T-helper 2 cell treated with Interferon-gamma antibody and Interleukin-4, amounts not matched to agents 100 ng/mL and 5 ng/mL, for 36 hours (primary cell): Measurements from ENCODE around the gene CXCR1. TPM values are rescaled to one million over a fixed set of nuclear protein-coding genes. Genes with fewer than 3 reads are reported as not detected.
"Not testable (repeated sequence)": the region's sequence is repeated elsewhere in the genome, so short reads cannot be mapped to it uniquely, and the experiment has no call there.

ENCODE experiments used
- intact Hi-C: fragments of 100-400 bp; cut with micrococcal nuclease; formaldehyde crosslinking; loops from one replicate; pipeline ENCODE4 v1.15.1; 2023
- total RNA-seq: library from RNA; stranded (reverse); gene quantifications from 2 replicates; pipeline ENCODE4 v1.2.3, GENCODE V29; 2022

CXCR1 gene
- total RNA-seq, 1 donor from 2014 or later: 2.0 TPM

- intact Hi-C loops: loop anchor here (5.0 to 10.0 kb wide), 2 partner anchors 49 to 83 kb away; partner anchors contain the start of gene ARPC2
These were observed 1.3 kb upstream of the CXCR1 start for GRCh38 chr2:218168016-218168415.

- intact Hi-C loops: loop anchor here (10.0 kb wide), 1 partner anchor 78 kb away; no protein-coding TSS in a partner anchor
These were observed 3.9 kb downstream of the CXCR1 start for GRCh38 chr2:218162814-218163213.

DNA sequence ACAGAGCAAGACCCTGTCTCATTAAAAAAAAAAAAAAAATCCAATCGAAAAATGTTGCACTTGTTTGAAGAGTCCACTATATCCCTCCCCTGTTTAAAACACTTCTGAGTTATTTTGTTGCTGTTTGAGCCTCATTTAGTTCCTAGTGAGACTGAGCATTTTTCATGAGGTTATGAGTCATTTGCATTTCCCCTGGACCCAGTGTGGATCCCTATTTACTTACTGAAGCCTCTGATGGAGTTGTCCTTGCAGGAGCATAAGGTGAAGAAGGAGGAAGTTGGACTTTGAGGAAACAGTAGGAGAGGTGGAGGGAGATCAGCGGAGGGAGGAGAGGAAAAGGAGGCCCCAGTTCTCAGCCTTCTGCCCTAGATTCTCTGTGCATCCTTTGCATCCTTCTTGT lies 5.1 kb downstream of the CXCR1 start:
- intact Hi-C loops: loop anchor here (10.0 kb wide), 1 partner anchor 77 kb away; no protein-coding TSS in a partner anchor

GRCh38 chr2:218155953-218156479 lies 10.7 kb downstream of the CXCR1 start:
- intact Hi-C loops: no loop called here

DNA sequence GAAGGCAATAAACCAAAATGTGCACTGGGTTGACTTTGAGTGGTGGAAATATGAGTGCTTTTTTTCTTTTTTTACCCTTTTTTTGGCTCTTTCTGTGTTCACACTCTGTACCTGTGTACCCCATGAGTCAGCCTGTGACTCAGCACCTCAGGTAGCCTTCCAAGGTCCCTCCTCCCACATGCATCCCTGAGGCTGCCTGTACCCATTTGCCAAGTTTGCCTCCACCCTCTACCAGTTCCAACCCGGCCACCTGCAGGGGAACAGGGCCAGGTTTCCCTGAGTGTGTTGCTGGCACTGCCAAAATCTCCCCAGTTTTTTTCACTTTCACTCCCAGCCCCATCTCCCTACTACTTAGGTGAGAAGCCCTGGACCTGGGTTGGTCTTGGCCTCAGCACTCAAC lies 14.0 kb downstream of the CXCR1 start:
- intact Hi-C loops: no loop called here

GRCh38 chr2:218152172-218152571 lies 14.6 kb downstream of the CXCR1 start:
- intact Hi-C loops: no loop called here

DNA sequence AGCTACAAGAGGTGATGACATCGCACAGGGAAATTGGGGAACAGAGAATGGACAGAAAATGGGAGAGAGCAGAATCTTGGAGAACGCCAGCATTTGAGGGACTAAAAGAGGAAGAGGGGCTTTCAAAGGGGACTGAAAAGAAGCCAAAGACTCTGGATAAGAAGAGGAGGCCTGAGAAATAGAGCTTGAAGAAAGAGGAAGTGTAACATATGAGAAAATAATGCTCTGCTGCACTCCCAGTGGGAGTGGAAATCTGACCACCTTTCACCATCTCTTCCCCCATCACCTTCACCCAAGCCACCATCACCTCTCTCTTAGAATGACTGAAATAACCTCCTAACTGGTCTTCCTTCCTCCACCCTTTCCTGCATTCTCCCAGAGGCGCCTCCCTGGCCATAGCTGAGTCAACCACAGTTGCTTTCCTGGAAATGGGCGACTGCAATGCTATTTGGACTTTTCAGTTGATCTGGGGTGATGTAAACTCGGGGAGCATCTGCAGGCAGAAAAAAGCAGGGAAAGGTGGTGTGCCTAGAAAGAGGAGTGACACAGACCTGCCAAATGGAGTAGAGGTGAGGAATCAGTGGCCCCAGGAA lies 16.8 kb downstream of the CXCR1 start:
- intact Hi-C loops: no loop called here

GRCh38 chr2:218149098-218149497 lies 17.7 kb downstream of the CXCR1 start:
- intact Hi-C loops: no loop called here

DNA sequence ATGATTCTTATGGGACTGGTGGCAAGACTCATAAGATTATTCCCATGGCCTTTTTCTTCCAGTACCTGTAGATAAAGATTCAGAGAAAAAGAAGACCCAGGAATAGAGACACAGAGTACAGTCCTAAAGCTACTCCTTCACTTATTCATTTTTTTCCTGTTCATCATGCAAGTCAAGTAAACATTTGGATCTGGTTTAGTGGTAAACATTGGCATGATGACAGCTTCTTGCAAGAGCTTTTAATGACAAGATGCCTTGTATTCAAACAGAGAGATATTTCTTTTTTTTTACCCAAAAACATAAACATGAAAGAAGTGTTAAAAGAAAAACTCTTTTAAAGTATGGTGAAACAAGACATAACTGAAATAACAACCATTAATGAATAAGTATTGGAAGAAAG lies 20.7 kb downstream of the CXCR1 start:
- intact Hi-C loops: no loop called here

DNA sequence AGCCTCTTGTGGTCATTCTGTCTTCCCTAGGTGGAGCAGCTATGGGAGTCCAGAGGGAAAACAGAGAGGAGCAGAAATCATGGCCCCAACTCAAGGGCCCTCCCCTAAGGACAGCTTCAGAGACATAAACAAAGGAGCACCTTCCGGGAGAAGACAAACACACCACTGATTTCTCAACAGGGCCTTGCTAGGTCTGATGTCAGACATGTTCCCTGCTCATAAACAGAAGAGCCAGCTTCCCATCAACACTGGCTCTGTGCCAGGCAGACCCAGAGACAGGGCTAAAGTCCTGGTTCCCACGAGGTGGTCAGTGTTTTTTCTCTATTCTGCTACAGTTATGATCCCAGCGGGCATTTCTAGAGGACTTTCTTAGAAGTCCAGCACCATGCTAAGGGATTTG lies 21.6 kb downstream of the CXCR1 start:
- intact Hi-C loops: no loop called here

- intact Hi-C loops: no loop called here
These were observed 28.7 kb downstream of the CXCR1 start for GRCh38 chr2:218138047-218138446.

DNA sequence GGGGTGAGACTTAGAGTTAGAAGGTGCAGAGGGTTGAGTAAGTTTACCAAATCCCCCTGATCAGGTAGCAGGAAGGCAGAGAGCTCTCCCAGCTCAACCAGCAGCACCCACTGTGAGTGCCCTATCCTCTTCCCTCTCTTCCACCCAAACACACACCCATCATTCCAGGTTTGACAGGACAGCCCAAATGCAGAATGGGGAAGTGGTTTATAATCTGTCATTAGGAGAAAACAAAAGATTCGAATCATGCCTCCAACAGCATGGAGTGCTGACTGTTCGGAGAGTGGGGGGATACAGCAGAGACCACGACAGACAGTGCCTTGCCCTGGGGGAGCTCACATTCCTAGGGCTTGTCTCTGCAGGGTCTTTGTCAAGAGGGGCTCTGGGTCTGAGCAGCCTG lies 29.2 kb downstream of the CXCR1 start:
- intact Hi-C loops: no loop called here

GRCh38 chr2:218130822-218131221 lies 35.9 kb downstream of the CXCR1 start:
- intact Hi-C loops: no loop called here

DNA sequence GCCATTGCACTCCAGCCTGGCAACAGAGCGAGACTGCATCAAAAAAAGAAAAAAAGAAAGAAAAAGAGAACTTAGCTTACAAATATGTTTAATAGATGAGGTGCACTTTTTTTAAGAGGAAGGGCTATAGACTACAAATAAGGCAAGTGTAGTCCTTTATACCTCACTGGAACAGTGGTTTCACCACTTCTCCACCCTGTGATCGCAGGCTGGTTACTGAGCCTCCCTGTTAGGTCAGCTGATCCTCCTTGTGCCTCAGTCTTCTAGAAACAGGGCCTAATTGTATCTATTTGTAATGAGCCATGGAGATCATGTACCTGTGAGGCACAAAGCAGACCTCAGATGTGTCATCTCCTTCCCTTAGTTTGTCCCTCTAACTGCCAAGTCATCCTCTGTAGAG lies 36.4 kb downstream of the CXCR1 start:
- intact Hi-C loops: no loop called here

DNA sequence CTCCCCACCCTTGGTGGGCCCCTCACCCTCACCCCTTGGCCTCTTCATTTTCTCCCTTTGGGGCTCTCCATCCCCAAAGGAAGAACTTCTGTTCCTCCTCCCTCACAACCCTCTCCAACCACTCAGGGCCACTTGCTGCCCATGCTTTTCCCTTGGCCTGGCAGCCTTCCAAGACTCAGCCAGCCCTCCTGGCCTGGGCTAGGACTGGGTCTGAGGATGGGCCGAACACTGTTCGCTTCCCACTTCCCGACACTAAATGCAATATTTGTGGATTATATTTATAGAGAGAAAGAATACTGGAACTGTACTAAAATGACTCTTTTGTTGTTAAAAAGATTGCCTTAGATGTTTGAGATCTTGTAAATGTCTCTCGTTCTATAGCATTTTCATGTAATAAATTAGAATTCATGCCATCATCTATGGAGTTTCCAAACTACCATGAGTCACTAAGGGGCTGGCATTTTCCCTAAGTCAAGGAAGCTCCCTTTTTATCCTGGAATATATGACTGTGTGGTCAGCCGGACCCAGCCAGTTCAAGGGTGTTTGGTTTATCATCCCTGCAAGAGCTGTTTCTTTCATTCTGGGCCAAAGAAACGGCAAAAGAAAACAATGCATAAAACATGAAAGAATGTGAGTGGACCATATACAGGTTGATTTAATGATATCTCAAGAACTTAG lies 37.2 kb downstream of the CXCR1 start:
- intact Hi-C loops: no loop called here

DNA sequence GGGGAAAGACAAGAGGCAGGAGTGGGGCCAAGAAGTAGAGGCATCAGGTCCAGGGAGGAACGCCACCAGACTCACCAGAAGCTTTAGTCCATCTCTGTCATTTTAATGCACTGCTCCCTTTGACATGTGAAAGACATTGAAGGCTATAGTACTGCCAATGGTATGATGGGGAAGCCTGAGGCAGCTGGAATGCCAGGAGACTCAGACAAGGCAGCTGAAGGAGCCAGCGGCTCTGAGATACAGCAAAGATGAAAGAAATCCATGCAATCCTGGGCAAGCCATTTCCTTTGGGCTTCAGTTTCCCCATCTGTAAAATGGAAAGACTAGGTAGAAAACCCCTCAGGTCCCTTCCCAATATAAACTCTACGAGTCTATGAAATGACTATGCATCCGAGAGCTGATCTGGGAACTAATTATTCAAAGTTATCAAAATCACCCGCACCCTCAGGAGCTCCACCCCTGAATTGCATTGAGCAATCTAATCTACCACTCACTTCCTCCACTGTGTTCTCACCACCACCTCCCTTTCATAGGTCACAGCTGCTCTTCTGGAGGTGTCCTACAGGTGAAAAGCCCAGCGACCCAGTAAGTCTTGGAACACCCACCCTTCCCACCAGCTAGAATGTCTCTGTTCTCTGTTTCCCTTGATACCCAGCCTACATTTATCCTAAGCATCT lies 37.8 kb downstream of the CXCR1 start:
- intact Hi-C loops: no loop called here

GRCh38 chr2:218127929-218128455 lies 38.8 kb downstream of the CXCR1 start:
- intact Hi-C loops: no loop called here

DNA sequence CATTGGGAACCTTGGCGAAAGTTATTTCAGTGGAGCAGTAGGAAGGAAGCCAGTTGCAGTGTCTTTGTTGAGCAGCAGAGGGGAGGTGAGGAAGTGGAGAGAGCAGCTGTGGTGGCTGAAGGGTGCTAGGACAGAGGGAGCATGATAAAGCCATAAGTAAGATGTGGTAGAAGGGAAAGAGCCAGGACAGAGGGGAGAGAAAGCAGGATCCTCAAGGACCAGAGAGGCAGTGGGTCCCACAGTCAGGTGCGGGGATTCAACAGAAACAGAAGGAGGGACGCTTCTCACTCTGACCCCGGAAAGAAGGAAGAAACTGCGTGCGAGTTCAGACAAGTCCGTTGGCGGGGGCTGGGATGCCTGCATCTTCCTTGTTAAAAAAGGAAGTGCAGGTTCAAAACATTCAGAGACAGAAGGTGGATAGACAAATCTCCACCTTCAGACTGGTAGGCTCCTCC lies 41.1 kb downstream of the CXCR1 start, which contains the start of gene CXCR2:
Gene CXCR2, plus strand, starts transcription at position 403 of the 455 bp plus-strand sequence. CDS start 8,774 bp downstream, outside the sequence.
- intact Hi-C loops: no loop called here

DNA sequence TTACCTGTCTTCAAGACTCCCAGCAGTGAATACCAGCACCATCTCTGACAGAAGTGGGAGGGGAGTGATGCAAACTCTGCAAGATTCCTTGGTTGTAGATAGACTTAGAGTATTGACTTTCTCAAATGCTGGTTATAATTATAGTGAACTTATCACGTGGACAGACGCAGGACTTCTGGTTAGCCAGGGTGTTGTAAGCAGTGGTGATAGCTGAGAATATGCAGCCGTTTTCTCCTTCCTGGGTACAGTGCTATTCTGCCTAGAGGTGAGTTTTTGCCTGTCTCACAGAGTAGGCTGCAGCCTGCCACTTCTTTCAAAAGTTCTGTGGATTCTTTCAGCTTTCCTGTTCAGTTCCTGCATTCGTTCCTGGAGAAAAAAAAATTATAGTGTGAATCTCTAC lies 41.7 kb downstream of the CXCR1 start:
- intact Hi-C loops: no loop called here

DNA sequence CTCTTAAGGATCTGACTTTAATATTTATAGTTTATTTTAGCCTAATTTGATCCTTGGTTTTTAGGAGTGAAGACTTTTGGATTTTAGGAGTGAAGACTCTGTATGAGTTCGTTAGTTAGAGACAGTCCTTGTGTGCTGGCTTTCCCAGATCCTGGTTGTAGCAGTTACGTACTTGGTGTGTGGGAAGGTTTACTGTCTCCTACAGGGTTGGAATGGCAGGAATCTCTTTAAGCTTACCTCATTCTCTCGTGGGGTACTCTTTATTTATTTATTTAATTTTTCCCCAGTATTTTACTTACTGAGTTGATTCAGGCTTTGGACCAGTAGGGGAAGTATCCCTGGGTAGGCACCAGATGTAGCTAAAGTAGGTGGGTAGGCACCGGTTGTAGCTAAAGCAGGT lies 42.8 kb downstream of the CXCR1 start:
- intact Hi-C loops: no loop called here

DNA sequence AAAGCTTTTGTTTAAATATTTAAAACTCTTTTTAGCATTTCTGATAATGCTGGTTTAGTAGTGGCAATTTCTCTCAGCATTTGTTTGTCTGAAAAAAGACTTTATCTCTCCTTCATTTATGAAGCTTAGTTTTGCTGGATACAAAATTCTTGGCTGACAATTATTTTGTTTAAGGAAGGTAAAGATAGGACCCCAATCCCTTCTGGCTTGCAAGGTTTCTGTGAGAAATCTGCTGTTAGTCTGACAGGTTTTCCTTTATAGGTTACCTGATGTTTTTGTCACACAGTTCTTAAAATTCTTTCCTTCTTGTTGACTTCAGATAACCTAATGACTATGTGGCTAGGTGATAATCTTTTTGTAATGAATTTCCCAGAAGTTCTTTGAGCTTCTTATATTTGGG lies 44.5 kb downstream of the CXCR1 start:
- intact Hi-C loops: not testable (repeated sequence)

DNA sequence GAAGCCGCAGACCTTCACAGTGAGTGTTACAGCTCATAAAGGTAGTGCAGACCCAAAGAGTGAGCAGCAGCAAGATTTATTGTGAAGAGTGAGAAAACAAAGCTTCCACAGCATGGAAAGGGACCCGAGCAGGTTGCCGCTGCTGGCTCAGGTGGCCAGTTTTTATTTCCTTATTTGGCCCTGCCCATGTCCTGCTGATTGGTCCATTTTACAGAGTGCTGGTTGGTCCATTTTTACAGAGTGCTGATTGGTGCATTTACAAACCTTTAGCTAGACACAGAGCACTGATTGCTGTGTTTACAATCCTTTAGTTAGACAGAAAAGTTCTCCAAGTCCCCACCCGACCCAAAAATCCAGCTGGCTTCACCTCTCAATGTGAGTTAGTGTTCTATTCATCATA lies 45.0 kb downstream of the CXCR1 start:
- intact Hi-C loops: not testable (repeated sequence)
